ENCODE results near the gene CTDP1.

CTDP1 gene

GRCh38 chr18:79799619-79800370 lies 120.2 kb downstream of the CTDP1 start:
- DNase-seq = no peak

- DNase-seq = no peak
These were observed 121.0 kb downstream of the CTDP1 start for GRCh38 chr18:79800371-79801180.

GRCh38 chr18:79801217-79801616 lies 121.6 kb downstream of the CTDP1 start:
- DNase-seq = no peak

- DNase-seq = no peak
These were observed 122.0 kb downstream of the CTDP1 start for GRCh38 chr18:79801641-79802040.

GRCh38 chr18:79802298-79802697 lies 122.7 kb downstream of the CTDP1 start:
- DNase-seq = no peak

GRCh38 chr18:79803611-79804051 lies 124.0 kb downstream of the CTDP1 start:
- no peak for DNase-seq

All from GF-D8 (cell line).